Choroid plexus epithelial cell (primary cell): ENCODE measurements around the gene SLAMF7.

ENCODE experiments used
- DNase-seq: peaks from one replicate; pipeline ENCODE4 v3.0.0-alpha.2; 2010; ENCODE audit warnings: low read depth
- H3K4me3 ChIP-seq: 2 replicates; pipeline ENCODE4 v1.5.1; 2011; ENCODE audit warnings: low read depth, mild to moderate bottlenecking, control low read depth, low read length, moderate library complexity
- CTCF ChIP-seq: conservative IDR thresholded peaks from 2 replicates; pipeline ENCODE4 v1.5.1; 2011; ENCODE audit warnings: low read depth, mild to moderate bottlenecking, control low read depth, inconsistent platforms, low read length, moderate library complexity

SLAMF7 gene

GRCh38 chr1:160750608-160751007, 11.6 kb downstream of the SLAMF7 start:
- H3K4me3 ChIP-seq, result no peak overlapping the region
- DNase-seq, result no peak
- no peak for TF ChIP-seq CTCF

- no peak overlapping the region for H3K4me3 ChIP-seq
- no peak for DNase-seq
- TF ChIP-seq CTCF, result no peak
Observed at GRCh38 chr1:160752406-160752805, 13.4 kb downstream of the SLAMF7 start.

GRCh38 chr1:160752924-160753323, 13.9 kb downstream of the SLAMF7 start:
- TF ChIP-seq CTCF, result no peak
- DNase-seq, result peak; percentile 44
- no peak overlapping the region for H3K4me3 ChIP-seq

- DNase-seq, result no peak
- no peak for TF ChIP-seq CTCF
- H3K4me3 ChIP-seq, result no peak overlapping the region
Observed at GRCh38 chr1:160753594-160753993, 14.5 kb downstream of the SLAMF7 start.

GRCh38 chr1:160755461-160755860, 16.4 kb downstream of the SLAMF7 start:
- DNase-seq, result no peak
- no peak overlapping the region for H3K4me3 ChIP-seq
- no peak for TF ChIP-seq CTCF

GRCh38 chr1:160755911-160756848, 17.1 kb downstream of the SLAMF7 start:
- no peak for DNase-seq
- no peak overlapping the region for H3K4me3 ChIP-seq
- TF ChIP-seq CTCF, result no peak

GRCh38 chr1:160756849-160757201, 17.8 kb downstream of the SLAMF7 start:
- DNase-seq, result no peak
- H3K4me3 ChIP-seq, result no peak overlapping the region
- TF ChIP-seq CTCF, result no peak
